HepG2 (cell line): Measurements from ENCODE around the gene SPRYD3. TPM values are rescaled to one million over a fixed set of nuclear protein-coding genes. Genes with fewer than 3 reads are reported as not detected.

Experiments used
- ATAC-seq: fragments of 200-7000 bp; cut with Tn5 transposase; 3 replicates; pipeline ENCODE4 v1.9.1; 2020; ENCODE audit warnings: mild to moderate bottlenecking, moderate library complexity
- BruUV-seq: library from RNA; stranded (reverse); fragments of 400-500 nt; replicated peaks from 2 replicates; lab custom pipeline; 2021; lab: Mats Ljungman, UMichigan
- CTCF ChIA-PET: fragments of 300-600 bp; formaldehyde crosslinking; extraction: SDS; loops from one replicate; lab custom pipeline; 2021; ENCODE audit warnings: low total read pairs, inconsistent platforms, low intra/inter-chr PET ratio; lab: Yijun Ruan, JAX
- POLR2A ChIA-PET: fragments of 350-600 bp; sonication (Branson Sonifier 250); formaldehyde crosslinking; loops from one replicate; lab custom pipeline; 2020; ENCODE audit warnings: antibody characterized with exemption, inconsistent platforms; lab: Yijun Ruan, JAX
- DNase-seq: peaks from one replicate; pipeline ENCODE4 v3.0.0-alpha.2; 2015; ENCODE audit warnings: low spot score
- FAIRE-seq: peaks from 3 replicates; lab custom pipeline; 2011; peaks lifted over from hg19 to GRCh38; lab: Jason Lieb, UNC
- H2AFZ ChIP-seq: one replicate; pipeline ENCODE4 v1.6.1; 2011; ENCODE audit warnings: low read length, inconsistent platforms
- H3K27ac ChIP-seq: fragments of 300-600 bp; 3 replicates; pipeline ENCODE4 v1.8.0; 2011; ENCODE audit warnings: mixed run types, mild to moderate bottlenecking, mixed read lengths, low read length, inconsistent platforms; ENCODE audit not compliant: insufficient read depth; ENCODE audit errors: extremely low read length
- H3K27me3 ChIP-seq, 2 experiments: fragments of 200-600 bp in 1 of 2; 2 replicates in 1 of 2; 3 replicates in 1 of 2; pipeline versions ENCODE4 v1.6.0 to v1.8.0; 2011; ENCODE audit warnings: low read length in 2 of 2, mild to moderate bottlenecking in 2 of 2, moderate library complexity in 2 of 2, inconsistent platforms in 1 of 2; ENCODE audit not compliant: insufficient read depth in 2 of 2, control insufficient read depth in 1 of 2
- H3K36me3 ChIP-seq, 2 experiments: fragments of 200-600 bp in 1 of 2; replicated peaks in 1 of 2; 2 replicates in 1 of 2; 3 replicates in 1 of 2; pipeline versions ENCODE4 v1.5.1 to v1.8.0; 2011; ENCODE audit warnings: low read length in 2 of 2, inconsistent platforms in 1 of 2; ENCODE audit not compliant: insufficient read depth in 2 of 2, control insufficient read depth in 1 of 2
- H3K4me1 ChIP-seq: 2 replicates; pipeline ENCODE4 v1.5.1; 2012; ENCODE audit warnings: low read length, inconsistent platforms; ENCODE audit not compliant: insufficient read depth
- H3K4me2 ChIP-seq: 2 replicates; pipeline ENCODE4 v1.6.0; 2011; ENCODE audit warnings: low read depth, low read length, inconsistent platforms
- H3K4me3 ChIP-seq, 3 experiments: fragments of 200-600 bp in 1 of 3; sonication (generic), shearing (Covaris generic) in 1 of 3; replicated peaks in 1 of 3; 2 replicates each; pipeline ENCODE4 v1.5.1; 2011 to 2016; ENCODE audit warnings: low read length in 3 of 3, inconsistent platforms in 2 of 3, low read depth in 2 of 3, mild to moderate bottlenecking in 2 of 3, control low read depth in 1 of 3, mixed read lengths in 1 of 3; ENCODE audit not compliant: insufficient read depth in 1 of 3
- H3K79me2 ChIP-seq: one replicate; pipeline ENCODE4 v1.6.1; 2011; ENCODE audit warnings: low read length, inconsistent platforms; ENCODE audit not compliant: insufficient read depth
- H3K9ac ChIP-seq: 2 replicates; pipeline ENCODE4 v1.6.0; 2011; ENCODE audit warnings: mild to moderate bottlenecking, low read depth, low read length, inconsistent platforms; ENCODE audit not compliant: insufficient read depth
- H3K9me3 ChIP-seq: 2 replicates; pipeline ENCODE4 v1.5.1; 2012; ENCODE audit warnings: mild to moderate bottlenecking, low read length
- H4K20me1 ChIP-seq: 2 replicates; pipeline ENCODE4 v1.6.0; 2011; ENCODE audit warnings: inconsistent platforms, mild to moderate bottlenecking, low read length, moderate library complexity; ENCODE audit not compliant: insufficient read depth
- SMAD3 ChIP-seq: sonication (generic); formaldehyde crosslinking; IDR thresholded peaks from 2 replicates; pipeline ENCODE4 v1.4.0; 2020; ENCODE audit warnings: missing genetic modification reagents
- SMYD3 ChIP-seq: sonication (generic); formaldehyde crosslinking; IDR thresholded peaks from 2 replicates; pipeline ENCODE4 v1.8.1; 2023; ENCODE audit warnings: mild to moderate bottlenecking, missing genetic modification reagents
- SNRNP70 ChIP-seq: fragments of 200-400 bp; formaldehyde crosslinking; IDR thresholded peaks from 2 replicates; pipeline ENCODE4 v1.6.1; 2017; ENCODE audit warnings: mild to moderate bottlenecking, low read depth, low read length, moderate library complexity
- STAG1 ChIP-seq: sonication (generic); formaldehyde crosslinking; IDR thresholded peaks from 2 replicates; pipeline ENCODE4 v1.4.0; 2020; ENCODE audit warnings: missing genetic modification reagents
- ZNF317 ChIP-seq: sonication (generic); formaldehyde crosslinking; IDR thresholded peaks from 2 replicates; pipeline ENCODE4 v1.5.0; 2020; ENCODE audit warnings: mild to moderate bottlenecking, missing genetic modification reagents
- ZNF430 ChIP-seq: sonication (generic); formaldehyde crosslinking; IDR thresholded peaks from 2 replicates; pipeline ENCODE4 v1.9.0; 2021; ENCODE audit warnings: mild to moderate bottlenecking, missing genetic modification reagents
- ZNF496 ChIP-seq: sonication (generic); formaldehyde crosslinking; IDR thresholded peaks from 2 replicates; pipeline ENCODE4 v1.8.1; 2023; ENCODE audit warnings: mild to moderate bottlenecking, moderate library complexity, missing genetic modification reagents; ENCODE audit not compliant: insufficient replicate concordance
- ZNF549 ChIP-seq: sonication (generic); formaldehyde crosslinking; IDR thresholded peaks from 2 replicates; pipeline ENCODE4 v1.5.0; 2020; ENCODE audit warnings: missing genetic modification reagents
- ZNF646 ChIP-seq: sonication (generic); formaldehyde crosslinking; IDR thresholded peaks from 2 replicates; pipeline ENCODE4 v1.9.0; 2021; ENCODE audit warnings: mild to moderate bottlenecking, missing genetic modification reagents
- ZNF672 ChIP-seq: sonication (generic); formaldehyde crosslinking; IDR thresholded peaks from 2 replicates; pipeline ENCODE4 v1.8.1; 2022; ENCODE audit warnings: missing genetic modification reagents
- ZNF775 ChIP-seq: sonication (generic); formaldehyde crosslinking; IDR thresholded peaks from 2 replicates; pipeline ENCODE4 v1.4.0; 2020; ENCODE audit warnings: missing genetic modification reagents, mild to moderate bottlenecking, moderate library complexity, borderline replicate concordance
- WGBS: methylation state at CpG from one replicate; pipeline ENCODE4 v1.1.6; 2017; ENCODE audit warnings: low lambda C conversion rate; 5-methylcytosine and 5-hydroxymethylcytosine counted together
- in situ Hi-C: cut with HindIII; loops from 2 replicates; pipeline ENCODE4 v1.10.0; 2017; ENCODE audit warnings: low pct_unique_long_range_greater_than_20kb; ENCODE audit not compliant: extremely low pct_ligation_motif_present
- intact Hi-C: fragments of 100-400 bp; cut with micrococcal nuclease; formaldehyde crosslinking; loops from one replicate; pipeline ENCODE4 v1.10.0; 2022; ENCODE audit not compliant: unreplicated experiment
- polyA plus RNA-seq, 8 experiments: library from polyadenylated mRNA; depleted of rRNA in 3 of 8; stranded (reverse) in 7 of 8; unstranded in 1 of 8; fragments of >200 nt; fragmentation: Illumina TruSeq in 4 of 8; extraction: Trizol in 4 of 8; gene quantifications; 2 replicates each; pipeline versions ENCODE4 v1.2.1 to v1.2.3, GENCODE V29; 2011 to 2016; ENCODE audit warnings: low read depth in 4 of 8, missing spikeins in 1 of 8, mixed read lengths in 1 of 8; ENCODE audit not compliant: insufficient read depth in 1 of 8
- total RNA-seq, 5 experiments: library from RNA; depleted of rRNA; stranded (reverse); fragments of >200 nt; fragmentation: Illumina TruSeq; extraction: Trizol; gene quantifications; 2 replicates each; pipeline ENCODE4 v1.2.3, GENCODE V29; 2016; ENCODE audit warnings: low read depth in 1 of 5
- TF ChIP-seq, protein P1 (sequence below): sonication (generic); formaldehyde crosslinking; conservative IDR thresholded peaks from 2 replicates; pipeline ENCODE4 v1.4.0; 2020; ENCODE audit warnings: missing genetic modification reagents
- TF ChIP-seq, protein P2 (sequence below): sonication (generic); formaldehyde crosslinking; IDR thresholded peaks from 2 replicates; pipeline ENCODE4 v1.8.1; 2023; ENCODE audit warnings: mild to moderate bottlenecking, missing genetic modification reagents
- TF ChIP-seq, protein P3 (sequence below): sonication (generic); formaldehyde crosslinking; IDR thresholded peaks from 2 replicates; pipeline ENCODE4 v1.8.0; 2022; ENCODE audit warnings: mild to moderate bottlenecking, missing genetic modification reagents, moderate library complexity

SPRYD3 gene
- total and polyA plus RNA-seq, 2 of the 13 experiments (the other 11 are each of a cell fraction or from before 2014, with no cell fraction given), result 9.0 to 9.2 TPM

- Histone ChIP-seq H2AFZ (no peak overlapping the region), H3K36me3 (0 out of 5 replicates have a peak, but pooled peaks cover 0 to 7% of the 10 kb centered on the region in 2 experiments), H3K27me3 (no peaks in the 10 kb centered on the region; a peak in 1 of 5 replicates), H3K4me3 (peak overlapping the region; percentile 59 to 80 (median 74)), H4K20me1 (no peaks in the 10 kb centered on the region), H3K9me3 (no peaks in the 10 kb centered on the region), H3K27ac (peak overlapping the region; percentile 89), H3K4me2 (peak overlapping the region; percentile 95), H3K9ac (peak overlapping the region; percentile 77), H3K79me2 (peaks cover 18% of the 10 kb centered on the region), H3K4me1 (peaks cover 59% of the 10 kb centered on the region)
- intact Hi-C loops, result no loop called here
- CTCF ChIA-PET, result no interaction called here
- no TSS peak for BruUV-seq
- DNase-seq, result peak; percentile 82
- ATAC-seq, result peak; percentile 45
- FAIRE-seq, result peak; percentile 82
- WGBS, result 2% methylated on average over 6 of the region's 11 CpGs
- POLR2A ChIA-PET, result interaction anchor here (0.6 to 8.3 kb wide), 18 partner anchors 9 to 449 kb away, joined by 3 to 83 read pairs (median 4); partner anchors contain the start of genes CSAD, EIF4B, KRT18 and KRT8
- in situ Hi-C loops, result no loop called here
- TF ChIP-seq ZNF317 (CRISPR knock-in tag), result 0 out of 2 replicates have a peak, but pooled peaks have one; percentile 13
- TF ChIP-seq SMYD3 (CRISPR knock-in tag), result peak; percentile 50; the same call in 1 of the 2 replicates
- TF ChIP-seq ZNF496 (CRISPR knock-in tag), result no peak
- TF ChIP-seq, protein P1, sequence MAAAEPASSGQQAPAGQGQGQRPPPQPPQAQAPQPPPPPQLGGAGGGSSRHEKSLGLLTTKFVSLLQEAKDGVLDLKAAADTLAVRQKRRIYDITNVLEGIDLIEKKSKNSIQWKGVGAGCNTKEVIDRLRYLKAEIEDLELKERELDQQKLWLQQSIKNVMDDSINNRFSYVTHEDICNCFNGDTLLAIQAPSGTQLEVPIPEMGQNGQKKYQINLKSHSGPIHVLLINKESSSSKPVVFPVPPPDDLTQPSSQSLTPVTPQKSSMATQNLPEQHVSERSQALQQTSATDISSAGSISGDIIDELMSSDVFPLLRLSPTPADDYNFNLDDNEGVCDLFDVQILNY, result no peak
- no peak for TF ChIP-seq ZNF775 (CRISPR knock-in tag)
- no peak for TF ChIP-seq ZNF672 (CRISPR knock-in tag)
- 0 out of 2 replicates have a peak, but pooled peaks have one; percentile 20 for TF ChIP-seq SMAD3
- TF ChIP-seq SNRNP70, result no peak
- peak; percentile 42; the same call in 1 of the 2 replicates for TF ChIP-seq ZNF430 (CRISPR knock-in tag)
- TF ChIP-seq STAG1 (CRISPR knock-in tag), result no peak
- TF ChIP-seq, protein P2, sequence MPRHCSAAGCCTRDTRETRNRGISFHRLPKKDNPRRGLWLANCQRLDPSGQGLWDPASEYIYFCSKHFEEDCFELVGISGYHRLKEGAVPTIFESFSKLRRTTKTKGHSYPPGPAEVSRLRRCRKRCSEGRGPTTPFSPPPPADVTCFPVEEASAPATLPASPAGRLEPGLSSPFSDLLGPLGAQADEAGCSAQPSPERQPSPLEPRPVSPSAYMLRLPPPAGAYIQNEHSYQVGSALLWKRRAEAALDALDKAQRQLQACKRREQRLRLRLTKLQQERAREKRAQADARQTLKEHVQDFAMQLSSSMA (CRISPR knock-in tag), result no peak
- TF ChIP-seq ZNF549 (CRISPR knock-in tag), result no peak
- TF ChIP-seq ZNF646, result no peak; the same call in 1 of the 2 replicates
- TF ChIP-seq, protein P3, sequence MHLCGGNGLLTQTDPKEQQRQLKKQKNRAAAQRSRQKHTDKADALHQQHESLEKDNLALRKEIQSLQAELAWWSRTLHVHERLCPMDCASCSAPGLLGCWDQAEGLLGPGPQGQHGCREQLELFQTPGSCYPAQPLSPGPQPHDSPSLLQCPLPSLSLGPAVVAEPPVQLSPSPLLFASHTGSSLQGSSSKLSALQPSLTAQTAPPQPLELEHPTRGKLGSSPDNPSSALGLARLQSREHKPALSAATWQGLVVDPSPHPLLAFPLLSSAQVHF (CRISPR knock-in tag), result no peak
Observed at GRCh38 chr12:53051058-53051880, 27.9 kb downstream of the SPRYD3 start.
